Thymus (tissue), 14 donors: ENCODE results near the gene UCN. TPM values are rescaled to one million over a fixed set of nuclear protein-coding genes. Genes with fewer than 3 reads are reported as not detected.
"Not testable (repeated sequence)": the region's sequence is repeated elsewhere in the genome, so short reads cannot be mapped to it uniquely, and the experiment has no call there.

Experiments used
- DNase-seq, 9 donors: peaks; one replicate each; pipeline ENCODE4 v3.0.0-alpha.2; 2013; ENCODE audit warnings: low spot score in 9 of 9, low read depth in 6 of 9, missing footprints in 1 of 9
- H3K27ac ChIP-seq, 2 donors: one replicate each; pipeline ENCODE4 v1.5.1; 2013; ENCODE audit warnings: control low read depth in 1 of 2, low read depth in 1 of 2, low read length in 1 of 2, mild to moderate bottlenecking in 1 of 2, moderate library complexity in 1 of 2
- H3K27me3 ChIP-seq, 2 donors: one replicate each; pipeline ENCODE4 v1.5.1; 2013; ENCODE audit warnings: low read length in 1 of 2; ENCODE audit not compliant: control insufficient read depth in 2 of 2, insufficient read depth in 1 of 2
- H3K36me3 ChIP-seq, 2 donors: one replicate each; pipeline ENCODE4 v1.5.1; 2013; ENCODE audit warnings: low read length in 1 of 2, mild to moderate bottlenecking in 1 of 2, moderate library complexity in 1 of 2; ENCODE audit not compliant: control insufficient read depth in 2 of 2, insufficient read depth in 2 of 2
- H3K4me1 ChIP-seq, 2 donors: one replicate each; pipeline ENCODE4 v1.5.1; 2013; ENCODE audit warnings: low read length in 2 of 2; ENCODE audit not compliant: control insufficient read depth in 2 of 2, insufficient read depth in 2 of 2
- H3K4me3 ChIP-seq, 2 donors: one replicate each; pipeline ENCODE4 v1.5.1; 2013; ENCODE audit warnings: low read length in 2 of 2, control low read depth in 1 of 2, mild to moderate bottlenecking in 1 of 2
- H3K9me3 ChIP-seq, 2 donors: one replicate each; pipeline ENCODE4 v1.5.1; 2013; ENCODE audit warnings: low read length in 1 of 2, mild to moderate bottlenecking in 1 of 2; ENCODE audit not compliant: control insufficient read depth in 2 of 2, insufficient read depth in 1 of 2
- WGBS: extraction: QIAGEN DNeasy Blood & Tissue Kit; methylation state at CpG from one replicate; pipeline ENCODE4 v1.1.7; 2013; 5-methylcytosine and 5-hydroxymethylcytosine counted together
- long read RNA-seq, 10 donors: transcript quantifications; one replicate each; lab custom pipeline, GENCODE V29; 2026
- polyA plus RNA-seq: library from polyadenylated mRNA; stranded (reverse); fragments of 200-250 nt; gene quantifications from one replicate; pipeline ENCODE4 v1.2.3, GENCODE V29; 2013
- total RNA-seq: library from RNA; stranded (reverse); fragments of 120-200 nt; gene quantifications from one replicate; pipeline ENCODE4 v1.2.4, GENCODE V29; 2013
- donor health status: healthy.

Gene UCN
- total RNA-seq, result 1.0 TPM
- 8.1 TPM for polyA plus RNA-seq
- long read RNA-seq, donor 1, result 0 reads
- long read RNA-seq, donor 2, transcript UCN-201 (2 exons, 795 nt), result major isoform, 6 of 6 reads
- long read RNA-seq, donor 2, partial matches to known transcripts, result 0 of 6 reads
- long read RNA-seq, donor 2, other reads (novel, unspliced or antisense), result 0 of 6 reads
- long read RNA-seq, donor 3, partial matches to known transcripts, result 0 of 1 reads
- long read RNA-seq, donor 3, other reads (novel, unspliced or antisense), result 0 of 1 reads
- long read RNA-seq, donor 4, result 0 reads
- long read RNA-seq, donor 5, partial matches to known transcripts, result 0 of 4 reads
- long read RNA-seq, donor 5, other reads (novel, unspliced or antisense), result 0 of 4 reads
- long read RNA-seq, donor 6, result 0 reads
- long read RNA-seq, donor 7, result 0 reads
- long read RNA-seq, donor 8, result 0 reads
- long read RNA-seq, donor 9, result 0 reads
- long read RNA-seq, donor 10, result 0 reads

DNA sequence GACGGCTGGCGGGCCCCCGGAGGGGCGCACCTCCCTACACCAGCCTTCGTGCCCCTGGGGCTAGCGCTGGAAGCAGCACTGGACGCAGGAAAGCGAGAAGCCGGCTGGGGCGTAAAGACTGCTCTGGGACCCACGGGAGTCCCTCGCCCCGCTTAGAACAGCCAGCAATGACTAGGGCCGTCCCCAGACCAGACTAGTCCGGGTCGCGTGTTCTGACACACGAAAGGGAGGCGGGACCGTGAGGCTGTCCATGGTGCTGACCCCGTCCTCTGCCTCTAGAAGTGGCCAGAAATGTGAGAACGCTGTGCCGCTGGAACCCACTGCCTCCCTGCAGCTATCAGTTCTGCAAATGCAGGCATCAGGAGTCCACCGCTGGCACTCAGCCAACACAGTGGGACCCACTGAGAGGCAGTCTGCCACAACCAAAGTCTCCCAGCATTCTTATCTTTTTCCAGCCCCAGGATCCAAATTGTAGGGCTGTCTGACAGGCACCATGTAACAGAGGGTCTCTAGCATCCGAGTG is at the start of gene UCN:
TSS of gene UCN (minus strand) at position 87 of the 523 bp plus-strand sequence. CDS start 550 bp downstream, outside the sequence.
- Histone ChIP-seq H3K36me3 (peaks cover 5 to 9% of the 10 kb centered on the region in 2 donors), H3K27me3 (peaks cover 37 to 52% of the 10 kb centered on the region in 2 donors), H3K4me1 (peaks cover 4 to 7% of the 10 kb centered on the region in 2 donors), H3K4me3 (no peak within 1 kb of the TSS), H3K9me3 (peaks cover 0 to 6% of the 10 kb centered on the region in 2 donors), H3K27ac (no peak within 1 kb of the TSS)
- no peak for DNase-seq
- 93% methylated on average over 25 of the region's 25 CpGs for WGBS

DNA sequence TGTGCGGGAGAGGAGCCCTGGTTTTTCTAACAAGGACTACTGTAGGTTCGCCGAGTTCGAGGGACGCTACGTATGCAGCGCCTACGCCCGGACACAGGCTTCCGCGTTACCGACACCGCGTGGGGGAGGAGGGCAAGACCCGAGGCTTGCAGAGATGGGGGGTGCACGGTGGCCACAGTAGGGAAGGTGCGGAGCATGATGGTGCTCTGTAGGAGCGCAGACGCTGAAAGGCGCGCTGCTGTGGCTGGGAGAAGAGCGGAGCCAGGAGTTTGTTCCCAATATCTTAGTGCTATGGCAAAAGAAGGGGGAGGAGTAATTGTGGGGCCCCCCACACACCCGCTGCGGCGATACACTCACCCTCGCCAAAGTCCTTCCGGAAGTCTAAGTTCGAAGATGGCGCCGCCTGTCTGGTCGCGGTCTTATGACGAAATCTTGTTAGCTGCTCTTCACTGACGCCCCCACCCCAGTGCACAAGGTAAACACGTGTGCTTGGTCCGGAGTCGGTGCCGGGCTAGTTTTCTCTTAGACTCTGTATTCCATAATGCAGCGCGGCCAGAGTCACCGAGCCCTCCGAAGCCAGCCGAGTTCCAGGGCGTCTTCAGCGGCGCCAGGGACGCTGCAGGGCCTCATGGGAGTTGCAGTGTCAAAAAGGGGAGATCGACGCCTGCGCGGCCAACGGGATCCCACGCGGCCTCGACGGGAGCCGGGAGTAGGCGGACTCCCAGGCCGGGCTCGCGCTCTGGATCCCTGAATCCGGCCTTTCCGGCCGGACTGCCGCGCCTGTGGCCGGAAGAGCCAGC is 48.3 kb upstream of the UCN start, which contains the start of gene GTF3C2:
TSS of gene GTF3C2 (minus strand) at position 383 of the 800 bp plus-strand sequence. CDS start 13,210 bp downstream, outside the sequence.
- Histone ChIP-seq H3K4me1 (peaks cover 10 to 17% of the 10 kb centered on the region in 2 donors), H3K27ac (peak within 1 kb of the TSS; percentile 95), H3K36me3 (peaks cover 0 to 5% of the 10 kb centered on the region in 2 donors), H3K4me3 (peak within 1 kb of the TSS; percentile 93), H3K9me3 (peaks cover 0 to 4% of the 10 kb centered on the region in 2 donors), H3K27me3 (no peaks in the 10 kb centered on the region)
- under 1% methylated on average over 67 of the region's 67 CpGs for WGBS
- peak; percentile 87 to 99 (median 94) for DNase-seq

DNA sequence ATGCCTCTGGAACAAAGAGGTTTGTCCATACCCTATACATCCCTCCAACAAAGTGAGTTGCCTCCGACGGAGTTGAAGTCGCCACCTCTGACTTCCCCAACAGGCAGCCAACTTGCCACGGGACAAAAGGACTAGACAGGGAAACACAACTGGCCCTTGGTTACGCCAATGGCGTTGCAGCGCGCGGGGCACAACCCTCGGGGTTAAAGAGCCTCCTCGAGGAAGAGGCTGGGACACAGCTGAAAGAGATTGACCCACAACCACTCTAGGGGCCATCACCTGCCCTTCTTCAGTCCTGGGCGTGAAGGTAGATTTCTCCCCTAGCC is 47.8 kb upstream of the UCN start:
- Histone ChIP-seq H3K9me3 (peaks cover 0 to 4% of the 10 kb centered on the region in 2 donors), H3K4me1 (peaks cover 10 to 18% of the 10 kb centered on the region in 2 donors), H3K36me3 (peaks cover 0 to 5% of the 10 kb centered on the region in 2 donors), H3K4me3 (peak overlapping the region; percentile 93), H3K27me3 (no peaks in the 10 kb centered on the region), H3K27ac (peak overlapping the region; percentile 95)
- DNase-seq, result no peak
- under 1% methylated on average over 12 of the region's 12 CpGs for WGBS

DNA sequence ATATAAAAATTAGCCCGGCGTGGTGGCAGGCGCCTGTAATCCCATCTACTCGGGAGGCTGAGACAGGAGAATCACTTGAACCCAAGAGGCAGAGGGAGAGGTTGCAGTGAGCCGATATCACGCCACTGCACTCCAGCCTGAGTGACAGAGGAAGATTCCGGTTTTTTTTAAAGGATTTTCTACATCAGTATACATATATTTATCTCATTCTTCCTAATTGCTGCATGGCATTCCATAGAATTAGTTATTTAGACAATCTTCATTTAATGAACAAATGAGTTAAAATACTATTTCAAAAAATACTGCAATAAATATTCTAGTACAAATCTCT is 46.3 kb upstream of the UCN start:
- Histone ChIP-seq H3K4me1 (peaks cover 10 to 18% of the 10 kb centered on the region in 2 donors), H3K27ac (no peak overlapping the region)
- 99% methylated on average over 7 of the region's 7 CpGs for WGBS

DNA sequence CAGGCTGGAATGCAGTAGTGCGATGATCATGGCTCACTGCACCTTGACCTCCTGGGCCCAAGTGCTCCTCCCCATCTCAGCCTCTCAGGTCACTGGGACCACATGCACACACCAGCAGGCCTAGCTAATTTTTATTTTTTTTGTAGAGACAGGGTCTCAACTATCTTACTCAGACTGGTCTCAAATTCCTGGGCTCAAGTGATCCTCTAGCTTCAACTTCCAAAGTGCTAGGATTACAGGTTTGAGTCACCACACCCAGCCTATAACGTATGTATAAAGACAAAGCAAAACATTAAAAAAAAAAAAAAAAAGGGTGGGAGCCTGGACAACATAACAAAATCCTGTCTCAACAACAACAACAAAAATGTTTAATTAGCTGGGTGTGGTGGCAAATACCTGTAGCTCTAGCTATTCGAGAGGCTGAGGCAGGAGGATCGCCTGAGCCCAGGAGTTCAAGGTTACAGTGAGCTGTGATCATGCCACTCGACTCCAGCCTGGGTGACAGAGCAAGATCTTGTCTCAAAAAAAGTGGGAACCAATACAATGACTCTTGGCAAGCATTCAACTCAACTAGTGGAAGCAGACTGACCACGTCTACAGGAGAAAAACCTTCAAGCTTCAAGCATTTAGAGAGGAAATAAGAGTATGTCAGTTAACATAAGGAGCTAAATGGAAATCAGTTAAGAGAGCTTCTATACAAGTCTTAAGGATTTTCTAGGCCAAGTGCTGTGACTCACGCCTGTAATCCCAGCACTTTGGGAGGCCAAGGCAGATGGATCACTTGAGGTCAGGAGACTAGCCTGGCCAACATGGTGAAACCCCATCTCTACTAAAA is 45.7 kb upstream of the UCN start:
- peaks cover 0 to 4% of the 10 kb centered on the region in 2 donors for H3K9me3 ChIP-seq
- no peak for DNase-seq
- H3K27ac ChIP-seq, result no peak overlapping the region
- H3K4me3 ChIP-seq, result no peak overlapping the region
- no peaks in the 10 kb centered on the region for H3K27me3 ChIP-seq
- WGBS, result 92% methylated on average over 7 of the region's 7 CpGs
- peaks cover 0 to 10% of the 10 kb centered on the region in 2 donors for H3K36me3 ChIP-seq
- H3K4me1 ChIP-seq, result peaks cover 10 to 18% of the 10 kb centered on the region in 2 donors

More for the DNA sequence above, 46.3 kb upstream of the UCN start:
- no peak for DNase-seq
- H3K9me3 ChIP-seq, result peaks cover 0 to 4% of the 10 kb centered on the region in 2 donors
- H3K4me3 ChIP-seq, result no peak overlapping the region
- peaks cover 0 to 10% of the 10 kb centered on the region in 2 donors for H3K36me3 ChIP-seq
- H3K27me3 ChIP-seq, result no peaks in the 10 kb centered on the region

GRCh38 chr2:27353386-27353761 is 45.1 kb upstream of the UCN start:
- H3K4me1 ChIP-seq, result peaks cover 10 to 18% of the 10 kb centered on the region in 2 donors
- not testable (repeated sequence) for H3K9me3 ChIP-seq, H3K36me3 ChIP-seq, H3K4me3 ChIP-seq, H3K27me3 ChIP-seq, H3K27ac ChIP-seq, DNase-seq
- WGBS, result over 99% methylated on average over 5 of the region's 5 CpGs

GRCh38 chr2:27351802-27352598 is 43.8 kb upstream of the UCN start:
- DNase-seq, result peak in 1 of 9 donors; percentile 24
- Histone ChIP-seq H3K36me3 (peaks cover 0 to 13% of the 10 kb centered on the region in 2 donors), H3K27me3 (no peaks in the 10 kb centered on the region), H3K9me3 (peaks cover 0 to 4% of the 10 kb centered on the region in 2 donors), H3K4me3 (no peak overlapping the region), H3K27ac (no peak overlapping the region), H3K4me1 (peaks cover 9 to 10% of the 10 kb centered on the region in 2 donors)
- WGBS, result 51% methylated on average over 6 of the region's 6 CpGs
